BLaER1 treated with 17β-estradiol and CSF1 and Interleukin-3, amounts not matched to agents 10 nM and 100 nM (cell line): ENCODE measurements around the gene SMARCA5.
A peak's percentile ranks its signal among the peaks of the same experiment; 100 is the strongest.

Source experiments
- H3K27ac ChIP-seq, 11 experiments: shearing (Covaris generic); formaldehyde crosslinking; 2 replicates each; pipeline ENCODE4 v1.8.1; 2022
- H3K27me3 ChIP-seq, 11 experiments: shearing (Covaris generic); formaldehyde crosslinking; 2 replicates each; pipeline ENCODE4 v1.8.1; 2022
- H3K36me3 ChIP-seq, 11 experiments: shearing (Covaris generic); formaldehyde crosslinking; 2 replicates each; pipeline ENCODE4 v1.8.1; 2022
- H3K4me1 ChIP-seq, 10 experiments: shearing (Covaris generic); formaldehyde crosslinking; 2 replicates each; pipeline ENCODE4 v1.8.1; 2022
- H3K4me2 ChIP-seq, 11 experiments: shearing (Covaris generic); formaldehyde crosslinking; 2 replicates each; pipeline ENCODE4 v1.8.1; 2022
- H3K4me3 ChIP-seq, 10 experiments: shearing (Covaris generic); formaldehyde crosslinking; 2 replicates each; pipeline ENCODE4 v1.8.1; 2022
- H3K9ac ChIP-seq, 11 experiments: shearing (Covaris generic); formaldehyde crosslinking; 2 replicates each; pipeline ENCODE4 v1.8.1; 2022
- H3K9me3 ChIP-seq, 11 experiments: shearing (Covaris generic); formaldehyde crosslinking; replicated peaks in 1 of 11; 2 replicates each; pipeline ENCODE4 v1.8.1; 2022
- H4K20me1 ChIP-seq, 11 experiments: shearing (Covaris generic); formaldehyde crosslinking; 2 replicates each; pipeline ENCODE4 v1.8.1; 2022
- Cebpa-rat ChIP-seq, 11 experiments: shearing (Covaris generic); IDR thresholded peaks; 2 replicates each; pipeline ENCODE4 v1.8.1; 2022

Gene SMARCA5

DNA sequence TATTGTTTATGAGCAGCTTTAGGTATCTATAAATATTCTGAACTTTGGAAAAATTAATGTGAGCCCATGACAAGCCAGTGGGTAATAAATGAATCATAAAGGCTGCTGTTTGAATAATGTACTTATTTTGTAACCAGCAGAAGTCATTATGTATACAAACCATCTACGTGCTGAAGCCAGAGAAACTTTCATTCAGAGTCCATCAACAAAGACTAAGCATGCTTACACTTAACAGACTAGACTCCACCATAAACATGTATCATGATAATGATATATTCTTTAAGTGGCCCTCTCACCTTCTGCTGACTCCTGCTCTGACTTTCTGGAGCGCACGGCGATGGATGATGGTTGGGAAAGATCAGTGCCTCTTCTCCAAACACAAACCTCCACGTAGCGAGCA, 72.0 kb downstream of the SMARCA5 start:
- Histone ChIP-seq H3K4me2 (peak overlapping the region in 4 of 11 experiments; percentile 6 to 29 (median 18); a peak in 2 of 22 replicates), H3K27ac (no peak overlapping the region), H4K20me1 (no peaks in the 10 kb centered on the region), H3K36me3 (no peaks in the 10 kb centered on the region), H3K9ac (no peak overlapping the region), H3K4me1 (peaks cover 0 to 26% (median 17%) of the 10 kb centered on the region in 10 experiments; a peak in 12 of 20 replicates), H3K9me3 (peaks cover 19 to 34% (median 30%) of the 10 kb centered on the region in 11 experiments), H3K4me3 (no peak overlapping the region), H3K27me3 (no peaks in the 10 kb centered on the region)
- no peak for TF ChIP-seq Cebpa-rat (IDR thresholded peaks at IDR 0.05)

DNA sequence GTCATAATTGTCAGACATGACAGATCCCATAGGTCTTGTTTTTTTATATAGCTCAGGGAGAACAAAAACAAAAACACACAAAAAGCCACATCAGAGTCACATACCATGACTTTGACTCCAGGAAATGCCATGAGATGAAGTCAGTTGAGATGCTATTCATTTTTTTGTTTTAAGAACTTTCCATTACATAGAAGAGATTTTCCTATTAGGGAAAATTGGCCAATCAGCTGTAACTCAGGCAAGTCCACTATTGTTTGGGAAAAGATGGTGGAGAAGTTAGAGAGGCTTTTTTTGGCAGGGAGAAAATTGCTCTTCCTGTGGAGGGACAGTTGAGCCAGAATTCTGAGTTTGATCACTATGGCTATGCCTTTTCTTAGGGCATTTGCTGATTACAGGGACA, 72.6 kb downstream of the SMARCA5 start:
- peak overlapping the region in 5 of 11 experiments; percentile 6 to 29 (median 11); a peak in 2 of 22 replicates for H3K4me2 ChIP-seq
- no peak overlapping the region for H3K27ac ChIP-seq
- H3K36me3 ChIP-seq: no peaks in the 10 kb centered on the region
- H3K4me1 ChIP-seq: peaks cover 0 to 21% (median 13%) of the 10 kb centered on the region in 10 experiments; a peak in 12 of 20 replicates
- H3K9ac ChIP-seq: no peak overlapping the region
- no peak for TF ChIP-seq Cebpa-rat (IDR thresholded peaks at IDR 0.05)
- no peaks in the 10 kb centered on the region for H4K20me1 ChIP-seq
- peaks cover 19 to 34% (median 29%) of the 10 kb centered on the region in 11 experiments for H3K9me3 ChIP-seq
- H3K27me3 ChIP-seq: no peaks in the 10 kb centered on the region
- no peak overlapping the region for H3K4me3 ChIP-seq

- H3K4me3 ChIP-seq: no peak overlapping the region
- no peaks in the 10 kb centered on the region for H4K20me1 ChIP-seq
- no peaks in the 10 kb centered on the region for H3K27me3 ChIP-seq
- no peaks in the 10 kb centered on the region for H3K36me3 ChIP-seq
- H3K9me3 ChIP-seq: peaks cover 14 to 21% (median 19%) of the 10 kb centered on the region in 11 experiments
- no peak overlapping the region for H3K9ac ChIP-seq
- H3K4me1 ChIP-seq: peaks cover 0 to 10% (median 3%) of the 10 kb centered on the region in 10 experiments; a peak in 8 of 20 replicates
- TF ChIP-seq Cebpa-rat (IDR thresholded peaks at IDR 0.05): no peak
- H3K27ac ChIP-seq: no peak overlapping the region
- H3K4me2 ChIP-seq: no peak overlapping the region
Measured at GRCh38 chr4:143587703-143588102, 74.2 kb downstream of the SMARCA5 start.

DNA sequence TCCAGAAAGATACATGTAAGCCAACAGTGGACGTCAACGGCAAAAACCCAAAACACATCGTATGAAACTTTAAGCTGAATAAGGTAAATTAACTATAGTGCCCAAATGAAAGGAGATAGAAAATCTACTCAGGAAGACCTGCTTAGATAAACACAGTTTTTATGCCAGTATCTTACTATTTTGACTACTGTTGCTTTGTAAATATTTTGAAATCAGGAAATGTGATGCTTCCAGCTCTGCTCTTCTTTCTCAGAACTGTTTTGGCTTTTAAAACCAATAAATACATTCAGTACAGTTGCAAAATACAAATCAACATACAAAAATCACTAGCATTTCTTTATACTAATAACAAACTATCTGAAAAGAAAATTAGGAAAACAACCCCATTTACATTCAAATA, 83.8 kb downstream of the SMARCA5 start:
- Histone ChIP-seq H4K20me1 (no peaks in the 10 kb centered on the region), H3K4me1 (no peaks in the 10 kb centered on the region), H3K27ac (no peak overlapping the region), H3K9ac (no peak overlapping the region), H3K27me3 (no peaks in the 10 kb centered on the region), H3K9me3 (peaks cover 0 to 11% (median 7%) of the 10 kb centered on the region in 11 experiments; a peak in 17 of 22 replicates), H3K4me3 (no peak overlapping the region), H3K36me3 (no peaks in the 10 kb centered on the region), H3K4me2 (no peak overlapping the region)
- no peak for TF ChIP-seq Cebpa-rat (IDR thresholded peaks at IDR 0.05)

- Histone ChIP-seq H3K4me2 (no peak overlapping the region), H3K27ac (no peak overlapping the region), H3K9me3 (peaks cover 0 to 8% (median 5%) of the 10 kb centered on the region in 11 experiments; a peak in 17 of 22 replicates), H3K9ac (no peak overlapping the region), H3K27me3 (no peaks in the 10 kb centered on the region), H4K20me1 (no peaks in the 10 kb centered on the region), H3K36me3 (no peaks in the 10 kb centered on the region), H3K4me3 (no peak overlapping the region), H3K4me1 (no peaks in the 10 kb centered on the region)
- no peak for TF ChIP-seq Cebpa-rat (IDR thresholded peaks at IDR 0.05)
Measured at GRCh38 chr4:143598816-143599215, 85.3 kb downstream of the SMARCA5 start.

DNA sequence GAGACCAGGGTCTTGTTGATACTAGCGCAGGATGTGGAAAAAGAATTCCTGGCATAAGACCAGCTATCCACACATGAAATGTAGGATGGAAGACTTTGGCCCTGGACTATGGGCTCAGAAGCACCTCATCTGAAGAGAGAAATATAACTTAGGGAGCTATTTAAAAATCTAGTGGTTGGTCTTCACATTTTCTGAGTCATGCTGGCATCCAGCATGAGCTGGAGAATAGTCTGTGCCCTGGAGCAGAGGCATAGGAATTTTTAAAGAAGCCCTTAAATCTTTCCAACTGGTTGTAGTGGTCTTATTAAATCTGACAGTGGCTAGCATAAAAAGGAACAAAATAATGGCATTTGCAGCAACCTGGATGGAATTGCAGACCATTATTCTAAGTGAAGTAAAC, 86.3 kb downstream of the SMARCA5 start:
- TF ChIP-seq Cebpa-rat (IDR thresholded peaks at IDR 0.05): no peak
- no peaks in the 10 kb centered on the region for H3K27me3 ChIP-seq
- H4K20me1 ChIP-seq: no peaks in the 10 kb centered on the region
- H3K27ac ChIP-seq: no peak overlapping the region
- H3K4me2 ChIP-seq: no peak overlapping the region
- H3K9me3 ChIP-seq: no peaks in the 10 kb centered on the region
- no peaks in the 10 kb centered on the region for H3K36me3 ChIP-seq
- H3K9ac ChIP-seq: no peak overlapping the region
- no peaks in the 10 kb centered on the region for H3K4me1 ChIP-seq
- H3K4me3 ChIP-seq: no peak overlapping the region

- Histone ChIP-seq H3K4me1 (no peaks in the 10 kb centered on the region), H3K27me3 (no peaks in the 10 kb centered on the region), H4K20me1 (no peaks in the 10 kb centered on the region), H3K4me3 (no peak overlapping the region), H3K9ac (no peak overlapping the region), H3K4me2 (no peak overlapping the region), H3K36me3 (no peaks in the 10 kb centered on the region), H3K9me3 (no peaks in the 10 kb centered on the region; a peak in 1 of 22 replicates), H3K27ac (no peak overlapping the region)
- TF ChIP-seq Cebpa-rat (IDR thresholded peaks at IDR 0.05): no peak
Measured at GRCh38 chr4:143606480-143606879, 93.0 kb downstream of the SMARCA5 start.
